ENCODE results near the gene RIMKLA. TPM values are rescaled to one million over a fixed set of nuclear protein-coding genes. Genes with fewer than 3 reads are reported as not detected.

Gene RIMKLA
- total and polyA plus RNA-seq, 4 donors: 3.9 to 18.2 (median 13.0) TPM

GRCh38 chr1:42340901-42341300 is 39.7 kb upstream of the RIMKLA start:
- Histone ChIP-seq H3K4me3 (ENCODE audit: low read depth, low read length) (no peak overlapping the region), H3K27ac (ENCODE audit: low read depth, low read length) (no peak overlapping the region), H3K9me3 (ENCODE audit: control insufficient read depth, insufficient read depth, low read length) (no peaks in the 10 kb centered on the region), H3K36me3 (ENCODE audit: control insufficient read depth, insufficient read depth, low read length) (no peaks in the 10 kb centered on the region), H3K4me1 (ENCODE audit: control insufficient read depth, insufficient read depth, low read length) (no peaks in the 10 kb centered on the region), H3K27me3 (ENCODE audit: control insufficient read depth, insufficient read depth, low read length) (no peaks in the 10 kb centered on the region)
- no CpG with 5 or more reads among the region's 1 CpG for WGBS (ENCODE audit: insufficient coverage)
- peak in 2 of 6 donors; percentile 17 to 47 for DNase-seq (ENCODE audit: low read depth in 4 of 6, low spot score in 6 of 6)

GRCh38 chr1:42343049-42343448 is 37.5 kb upstream of the RIMKLA start:
- no peaks in the 10 kb centered on the region for H3K4me1 ChIP-seq (ENCODE audit: control insufficient read depth, insufficient read depth, low read length)
- H3K9me3 ChIP-seq (ENCODE audit: control insufficient read depth, insufficient read depth, low read length): no peaks in the 10 kb centered on the region
- no peak for DNase-seq (ENCODE audit: low read depth in 4 of 6, low spot score in 6 of 6)
- H3K27ac ChIP-seq (ENCODE audit: low read depth, low read length): no peak overlapping the region
- H3K4me3 ChIP-seq (ENCODE audit: low read depth, low read length): no peak overlapping the region
- H3K36me3 ChIP-seq (ENCODE audit: control insufficient read depth, insufficient read depth, low read length): no peaks in the 10 kb centered on the region
- H3K27me3 ChIP-seq (ENCODE audit: control insufficient read depth, insufficient read depth, low read length): no peaks in the 10 kb centered on the region
- WGBS (ENCODE audit: insufficient coverage): 83% methylated on average over 4 of the region's 5 CpGs

GRCh38 chr1:42348498-42348897 is 32.1 kb upstream of the RIMKLA start:
- H3K36me3 ChIP-seq (ENCODE audit: control insufficient read depth, insufficient read depth, low read length): no peaks in the 10 kb centered on the region
- DNase-seq (ENCODE audit: low read depth in 4 of 6, low spot score in 6 of 6): peak in 2 of 6 donors; percentile 67 to 93
- no peaks in the 10 kb centered on the region for H3K4me1 ChIP-seq (ENCODE audit: control insufficient read depth, insufficient read depth, low read length)
- no peak overlapping the region for H3K27ac ChIP-seq (ENCODE audit: low read depth, low read length)
- no peaks in the 10 kb centered on the region for H3K27me3 ChIP-seq (ENCODE audit: control insufficient read depth, insufficient read depth, low read length)
- no peaks in the 10 kb centered on the region for H3K9me3 ChIP-seq (ENCODE audit: control insufficient read depth, insufficient read depth, low read length)
- H3K4me3 ChIP-seq (ENCODE audit: low read depth, low read length): no peak overlapping the region

GRCh38 chr1:42350086-42350485 is 30.5 kb upstream of the RIMKLA start:
- H3K27me3 ChIP-seq (ENCODE audit: control insufficient read depth, insufficient read depth, low read length): no peaks in the 10 kb centered on the region
- no peaks in the 10 kb centered on the region for H3K9me3 ChIP-seq (ENCODE audit: control insufficient read depth, insufficient read depth, low read length)
- H3K4me3 ChIP-seq (ENCODE audit: low read depth, low read length): no peak overlapping the region
- no peaks in the 10 kb centered on the region for H3K4me1 ChIP-seq (ENCODE audit: control insufficient read depth, insufficient read depth, low read length)
- DNase-seq (ENCODE audit: low read depth in 4 of 6, low spot score in 6 of 6): peak in 2 of 6 donors; percentile 33 to 64
- WGBS (ENCODE audit: insufficient coverage): 0% methylated on average over 1 of the region's 1 CpG
- no peaks in the 10 kb centered on the region for H3K36me3 ChIP-seq (ENCODE audit: control insufficient read depth, insufficient read depth, low read length)
- no peak overlapping the region for H3K27ac ChIP-seq (ENCODE audit: low read depth, low read length)

- Histone ChIP-seq H3K4me1 (ENCODE audit: control insufficient read depth, insufficient read depth, low read length) (no peaks in the 10 kb centered on the region), H3K27ac (ENCODE audit: low read depth, low read length) (no peak overlapping the region), H3K9me3 (ENCODE audit: control insufficient read depth, insufficient read depth, low read length) (no peaks in the 10 kb centered on the region), H3K36me3 (ENCODE audit: control insufficient read depth, insufficient read depth, low read length) (no peaks in the 10 kb centered on the region), H3K4me3 (ENCODE audit: low read depth, low read length) (no peak overlapping the region), H3K27me3 (ENCODE audit: control insufficient read depth, insufficient read depth, low read length) (no peaks in the 10 kb centered on the region)
- no CpG with 5 or more reads among the region's 3 CpGs for whole genome bisulfite sequencing (ENCODE audit: insufficient coverage)
- no peak for DNase-seq (ENCODE audit: low read depth in 4 of 6, low spot score in 6 of 6)
Observed at GRCh38 chr1:42358791-42359190, 21.8 kb upstream of the RIMKLA start.

GRCh38 chr1:42359466-42359865 is 21.1 kb upstream of the RIMKLA start:
- Histone ChIP-seq H3K4me3 (ENCODE audit: low read depth, low read length) (no peak overlapping the region), H3K27ac (ENCODE audit: low read depth, low read length) (no peak overlapping the region), H3K4me1 (ENCODE audit: control insufficient read depth, insufficient read depth, low read length) (no peaks in the 10 kb centered on the region), H3K27me3 (ENCODE audit: control insufficient read depth, insufficient read depth, low read length) (no peaks in the 10 kb centered on the region), H3K36me3 (ENCODE audit: control insufficient read depth, insufficient read depth, low read length) (no peaks in the 10 kb centered on the region), H3K9me3 (ENCODE audit: control insufficient read depth, insufficient read depth, low read length) (no peaks in the 10 kb centered on the region)
- peak in 1 of 6 donors; percentile 19 for DNase-seq (ENCODE audit: low read depth in 4 of 6, low spot score in 6 of 6)
- 80% methylated on average over 1 of the region's 1 CpG for WGBS (ENCODE audit: insufficient coverage)

GRCh38 chr1:42364089-42364488 is 16.5 kb upstream of the RIMKLA start:
- Histone ChIP-seq H3K9me3 (ENCODE audit: control insufficient read depth, insufficient read depth, low read length) (no peaks in the 10 kb centered on the region), H3K36me3 (ENCODE audit: control insufficient read depth, insufficient read depth, low read length) (no peaks in the 10 kb centered on the region), H3K27me3 (ENCODE audit: control insufficient read depth, insufficient read depth, low read length) (no peaks in the 10 kb centered on the region), H3K4me1 (ENCODE audit: control insufficient read depth, insufficient read depth, low read length) (no peaks in the 10 kb centered on the region), H3K4me3 (ENCODE audit: low read depth, low read length) (no peak overlapping the region), H3K27ac (ENCODE audit: low read depth, low read length) (no peak overlapping the region)
- 85% methylated on average over 2 of the region's 6 CpGs for WGBS (ENCODE audit: insufficient coverage)
- no peak for DNase-seq (ENCODE audit: low read depth in 4 of 6, low spot score in 6 of 6)

GRCh38 chr1:42364542-42364941 is 16.1 kb upstream of the RIMKLA start:
- Histone ChIP-seq H3K27me3 (ENCODE audit: control insufficient read depth, insufficient read depth, low read length) (no peaks in the 10 kb centered on the region), H3K4me1 (ENCODE audit: control insufficient read depth, insufficient read depth, low read length) (no peaks in the 10 kb centered on the region), H3K4me3 (ENCODE audit: low read depth, low read length) (no peak overlapping the region), H3K27ac (ENCODE audit: low read depth, low read length) (no peak overlapping the region), H3K9me3 (ENCODE audit: control insufficient read depth, insufficient read depth, low read length) (no peaks in the 10 kb centered on the region), H3K36me3 (ENCODE audit: control insufficient read depth, insufficient read depth, low read length) (no peaks in the 10 kb centered on the region)
- WGBS (ENCODE audit: insufficient coverage): no CpG with 5 or more reads among the region's 2 CpGs
- no peak for DNase-seq (ENCODE audit: low read depth in 4 of 6, low spot score in 6 of 6)

GRCh38 chr1:42365118-42365517 is 15.5 kb upstream of the RIMKLA start:
- no peaks in the 10 kb centered on the region for H3K27me3 ChIP-seq (ENCODE audit: control insufficient read depth, insufficient read depth, low read length)
- H3K36me3 ChIP-seq (ENCODE audit: control insufficient read depth, insufficient read depth, low read length): no peaks in the 10 kb centered on the region
- no peaks in the 10 kb centered on the region for H3K4me1 ChIP-seq (ENCODE audit: control insufficient read depth, insufficient read depth, low read length)
- H3K4me3 ChIP-seq (ENCODE audit: low read depth, low read length): no peak overlapping the region
- WGBS (ENCODE audit: insufficient coverage): 86% methylated on average over 2 of the region's 2 CpGs
- DNase-seq (ENCODE audit: low read depth in 4 of 6, low spot score in 6 of 6): no peak
- no peaks in the 10 kb centered on the region for H3K9me3 ChIP-seq (ENCODE audit: control insufficient read depth, insufficient read depth, low read length)
- H3K27ac ChIP-seq (ENCODE audit: low read depth, low read length): no peak overlapping the region

GRCh38 chr1:42368096-42368795 is 12.3 kb upstream of the RIMKLA start:
- WGBS (ENCODE audit: insufficient coverage): 96% methylated on average over 4 of the region's 7 CpGs
- H3K4me1 ChIP-seq (ENCODE audit: control insufficient read depth, insufficient read depth, low read length): no peaks in the 10 kb centered on the region
- H3K4me3 ChIP-seq (ENCODE audit: low read depth, low read length): no peak overlapping the region

More at GRCh38 chr1:42368096-42368795, 12.3 kb upstream of the RIMKLA start:
- Histone ChIP-seq H3K36me3 (ENCODE audit: control insufficient read depth, insufficient read depth, low read length) (no peaks in the 10 kb centered on the region), H3K27me3 (ENCODE audit: control insufficient read depth, insufficient read depth, low read length) (no peaks in the 10 kb centered on the region), H3K27ac (ENCODE audit: low read depth, low read length) (no peak overlapping the region), H3K9me3 (ENCODE audit: control insufficient read depth, insufficient read depth, low read length) (no peaks in the 10 kb centered on the region)
- no peak for DNase-seq (ENCODE audit: low read depth in 4 of 6, low spot score in 6 of 6)

Measured in spinal cord (tissue), 10 donors.